Activated naive CD4-positive, alpha-beta T cell treated with Interleukin-2 at 50 U/mL for 16 hours (primary cell): ENCODE results near the gene CDK19.
"Not testable (repeated sequence)": the region's sequence is repeated elsewhere in the genome, so short reads cannot be mapped to it uniquely, and the experiment has no call there.

Experiments
- DNase-seq: peaks from one replicate; pipeline ENCODE4 v3.0.0-alpha.2; 2020

Gene CDK19

GRCh38 chr6:110755411-110755834 is 59.8 kb downstream of the CDK19 start:
- DNase-seq, result no peak

- DNase-seq, result not testable (repeated sequence)
Measured at GRCh38 chr6:110753936-110754668, 61.2 kb downstream of the CDK19 start.

DNA sequence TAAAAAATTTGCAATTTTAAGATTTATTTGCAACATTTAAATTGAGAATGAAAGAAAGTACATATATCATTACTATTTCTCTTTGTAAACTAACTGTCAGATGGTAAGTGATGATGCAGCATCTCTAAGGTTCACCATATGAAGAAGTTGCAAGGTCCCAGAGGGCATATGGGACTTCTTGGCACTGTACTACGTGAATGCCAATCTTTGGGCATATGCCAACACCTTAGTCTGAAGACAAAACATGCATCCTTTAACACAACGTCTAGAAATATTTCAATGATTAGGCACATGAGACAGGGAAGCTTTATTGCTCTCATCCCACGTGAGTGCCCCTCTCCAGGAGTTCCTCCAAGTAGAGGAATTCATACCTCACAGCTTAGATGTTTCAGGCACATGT is 66.8 kb downstream of the CDK19 start:
- DNase-seq, result no peak

DNA sequence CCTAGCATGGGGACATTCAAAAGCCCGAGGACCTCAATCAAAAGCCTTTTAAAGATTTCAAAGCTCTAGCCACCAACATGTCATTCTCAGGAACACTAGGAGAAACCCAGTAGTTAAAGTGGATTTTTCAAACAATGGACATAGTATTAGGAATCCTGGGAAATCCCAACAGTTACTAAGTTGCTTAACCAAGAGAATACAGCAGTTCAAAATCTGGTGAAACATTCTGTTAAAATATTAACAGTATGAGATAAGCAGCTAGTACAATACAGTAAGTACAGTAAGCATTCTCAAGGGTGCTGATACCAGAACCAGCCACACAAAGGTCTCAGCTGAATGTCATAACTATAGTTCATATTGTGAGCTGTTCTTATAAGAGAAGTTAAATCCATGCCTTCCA is 68.6 kb downstream of the CDK19 start:
- DNase-seq, result no peak

DNA sequence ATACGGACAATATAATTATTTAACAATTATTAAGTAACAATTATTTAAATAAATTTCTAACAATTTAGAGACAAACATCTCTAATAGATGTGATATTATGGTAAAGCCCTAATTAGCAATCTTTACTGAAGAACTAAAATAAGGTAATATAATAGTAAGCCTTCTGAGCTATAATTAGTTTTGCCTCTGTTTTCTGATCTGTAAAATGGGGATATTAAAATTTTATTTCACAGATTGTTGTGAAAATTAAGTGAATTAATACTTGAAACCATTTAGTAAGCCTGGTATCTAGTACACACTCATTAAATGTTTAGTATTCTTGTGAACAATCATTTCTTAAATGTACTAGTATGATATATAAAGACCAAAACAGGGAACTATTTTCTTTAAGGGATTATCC is 70.3 kb downstream of the CDK19 start:
- no peak for DNase-seq

DNA sequence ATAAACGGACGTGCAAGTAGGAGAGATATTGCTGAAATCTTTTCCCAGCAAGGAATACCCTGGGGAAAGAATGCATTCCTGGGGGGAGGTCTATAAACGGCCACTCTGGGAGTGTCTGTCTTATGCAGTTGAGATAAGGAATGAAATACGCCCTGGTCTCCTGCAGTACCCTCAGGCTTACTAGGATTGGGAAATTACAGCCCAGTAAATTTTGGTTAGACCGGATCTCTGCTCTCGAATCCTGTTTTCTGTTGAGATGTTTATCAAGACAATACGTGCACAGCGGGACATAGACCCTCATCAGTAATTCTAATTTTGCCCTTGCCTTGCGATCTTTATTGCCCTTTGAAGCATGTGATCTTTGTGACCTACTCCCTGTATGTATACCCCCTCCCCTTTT is 72.7 kb downstream of the CDK19 start:
- DNase-seq, result not testable (repeated sequence)

DNA sequence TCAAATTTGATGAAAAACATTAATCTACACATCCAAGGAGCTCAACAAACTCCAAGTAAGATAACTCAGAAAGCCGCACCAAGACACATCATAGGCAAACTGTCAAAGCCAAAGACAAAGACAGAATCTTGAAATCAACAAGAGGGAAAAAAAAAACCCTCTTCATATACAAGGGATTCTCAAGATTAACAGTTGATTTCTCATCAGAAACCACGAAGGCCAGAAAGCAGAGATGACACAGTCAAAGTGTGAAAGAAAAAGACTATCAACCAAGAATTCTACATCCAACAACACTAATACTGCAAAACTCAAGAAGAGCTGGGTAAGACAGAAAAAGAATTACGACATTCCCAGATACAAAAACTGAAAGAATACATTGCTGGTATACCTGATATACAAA is 73.8 kb downstream of the CDK19 start:
- no peak for DNase-seq

DNA sequence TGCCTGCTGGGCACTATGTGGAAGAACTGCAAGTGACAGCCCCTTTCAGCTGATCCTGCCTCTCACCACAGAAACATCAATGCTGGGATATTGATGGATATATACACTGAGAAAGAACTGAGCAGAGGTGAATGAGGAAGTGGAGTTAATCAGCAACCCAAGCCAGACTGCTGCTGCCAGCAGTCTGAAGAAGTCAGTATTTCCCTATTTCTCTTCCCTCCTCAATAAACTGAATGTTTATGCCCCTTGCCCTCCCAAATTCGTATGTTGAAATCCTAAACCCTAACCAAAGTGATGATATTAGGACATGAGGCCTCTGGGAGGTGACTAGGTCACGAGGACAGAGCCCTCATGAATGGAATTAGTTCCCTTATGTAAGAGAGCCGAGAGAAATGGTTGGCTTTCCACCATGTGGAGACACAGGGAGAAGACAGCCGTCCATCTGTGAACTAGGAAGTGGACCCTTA is 76.3 kb downstream of the CDK19 start:
- no peak for DNase-seq

- DNase-seq, result no peak
Measured at GRCh38 chr6:110735666-110736065, 79.6 kb downstream of the CDK19 start.

GRCh38 chr6:110731898-110732297 is 83.4 kb downstream of the CDK19 start:
- no peak for DNase-seq

DNA sequence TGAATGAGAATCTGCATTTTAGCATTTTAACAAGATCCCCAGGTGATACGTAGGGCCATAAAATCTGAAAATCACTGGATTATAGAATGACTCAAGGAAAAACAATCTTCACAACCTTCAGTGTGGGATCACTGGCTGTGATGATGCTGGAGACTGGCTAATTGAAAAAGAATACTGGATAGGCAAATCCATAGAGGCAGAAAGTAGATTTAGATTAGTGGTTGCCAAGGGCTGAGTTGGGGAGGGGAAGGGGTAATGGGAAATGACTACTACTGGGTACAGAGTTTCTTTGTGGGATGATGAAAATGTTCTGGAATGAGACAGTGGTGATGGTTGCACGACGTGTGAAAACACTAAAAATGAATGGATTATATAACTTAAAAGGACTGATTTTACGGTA is 84.1 kb downstream of the CDK19 start:
- DNase-seq, result no peak

DNA sequence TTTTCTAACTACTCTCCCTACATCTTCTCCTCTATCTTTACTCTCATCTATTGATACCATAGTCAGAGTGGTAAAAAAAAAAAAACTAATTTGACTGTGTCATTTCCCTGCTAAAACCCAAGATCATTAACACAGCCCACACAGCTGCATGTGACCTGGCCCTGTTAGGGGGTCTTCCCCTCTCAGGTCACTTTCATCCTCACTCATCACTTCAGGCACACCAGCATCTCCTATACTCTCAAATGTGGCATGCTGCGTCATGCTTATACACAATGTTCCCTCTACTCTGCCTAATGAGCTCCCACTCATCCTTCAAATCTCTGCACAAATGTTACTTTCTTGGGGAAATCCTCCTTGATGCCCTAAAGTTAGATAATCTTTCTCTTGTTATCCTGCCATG is 86.8 kb downstream of the CDK19 start:
- no peak for DNase-seq

- DNase-seq, result no peak
Measured at GRCh38 chr6:110723017-110723416, 92.3 kb downstream of the CDK19 start.

DNA sequence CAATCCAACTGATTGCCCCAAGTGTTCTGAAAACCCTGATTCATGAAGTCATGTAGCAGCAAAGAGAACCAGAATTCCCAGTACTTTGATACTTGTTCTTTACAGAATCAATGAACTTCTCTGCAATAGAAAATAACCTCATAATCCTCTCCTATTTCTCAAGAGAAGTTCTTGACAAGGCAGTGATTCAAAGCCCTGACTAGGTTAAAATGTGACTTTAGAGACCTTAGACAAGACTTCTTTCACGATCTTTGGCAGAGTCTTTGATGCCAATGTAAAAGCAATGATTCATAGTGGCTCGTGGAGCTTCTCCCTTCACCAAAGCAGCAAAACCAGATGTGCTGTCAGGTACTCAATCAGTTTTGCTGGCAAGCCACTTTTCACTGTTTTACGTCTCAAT is 95.2 kb downstream of the CDK19 start:
- DNase-seq, result no peak

DNA sequence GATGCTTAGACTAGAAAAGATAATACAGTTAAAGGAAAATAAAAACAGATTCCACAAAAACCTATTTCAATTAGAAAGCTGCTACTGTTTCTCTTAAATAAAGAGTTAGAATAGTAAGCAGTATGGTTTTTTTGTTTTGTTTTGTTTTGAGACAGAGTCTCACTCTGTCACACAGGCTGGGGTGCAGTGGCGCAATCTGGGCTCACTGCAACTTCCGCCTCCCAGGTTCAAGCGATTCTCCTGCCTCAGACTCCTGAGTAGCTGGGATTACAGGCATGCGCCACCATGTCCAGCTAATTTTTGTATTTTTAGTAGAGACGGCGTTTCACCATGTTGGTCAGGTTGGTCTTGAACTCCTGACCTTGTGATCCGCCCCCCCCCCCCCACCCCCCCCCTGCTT is 95.7 kb downstream of the CDK19 start:
- not testable (repeated sequence) for DNase-seq

GRCh38 chr6:110714143-110714542 is 101.1 kb downstream of the CDK19 start:
- DNase-seq, result no peak

- no peak for DNase-seq
Measured at GRCh38 chr6:110712238-110712637, 103.0 kb downstream of the CDK19 start.

DNA sequence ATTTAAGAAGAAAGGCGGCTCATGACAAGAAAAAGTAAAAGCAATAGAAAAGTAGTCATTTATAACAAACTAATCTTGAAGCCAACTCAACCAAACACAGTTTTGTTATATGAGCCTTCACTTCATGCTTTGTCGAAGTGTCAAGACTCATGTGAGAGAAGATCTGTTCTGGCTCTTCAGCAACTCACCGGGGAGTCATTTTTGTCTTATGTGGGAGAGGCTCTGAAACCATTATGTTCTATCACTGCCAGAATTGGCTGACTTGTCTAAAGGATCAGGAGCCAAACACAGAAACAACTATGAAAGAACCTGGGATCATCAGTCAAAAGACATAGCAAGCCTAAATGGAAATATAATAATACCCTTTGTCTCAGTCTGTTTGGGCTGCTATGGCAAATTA is 105.2 kb downstream of the CDK19 start:
- no peak for DNase-seq

- no peak for DNase-seq
Measured at GRCh38 chr6:110708295-110708950, 106.8 kb downstream of the CDK19 start.

DNA sequence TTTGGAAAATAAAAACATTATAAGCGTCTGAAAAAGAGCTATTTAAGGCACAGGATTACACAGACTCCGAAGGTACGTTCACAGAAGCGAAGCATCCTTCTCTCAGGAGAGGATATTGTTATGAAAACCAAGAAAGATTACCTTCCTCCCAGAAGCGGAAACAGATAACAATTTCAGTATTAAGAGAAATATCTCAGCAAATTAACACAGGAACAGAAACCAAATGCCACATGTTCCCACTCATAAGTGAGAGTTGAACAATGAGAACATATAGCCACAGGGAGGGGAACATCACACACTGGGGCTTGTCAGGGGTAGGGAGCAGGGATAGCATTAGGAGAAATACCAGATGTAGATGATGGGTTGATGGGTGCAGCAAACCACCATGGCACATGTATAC is 109.7 kb downstream of the CDK19 start:
- DNase-seq, result no peak

DNA sequence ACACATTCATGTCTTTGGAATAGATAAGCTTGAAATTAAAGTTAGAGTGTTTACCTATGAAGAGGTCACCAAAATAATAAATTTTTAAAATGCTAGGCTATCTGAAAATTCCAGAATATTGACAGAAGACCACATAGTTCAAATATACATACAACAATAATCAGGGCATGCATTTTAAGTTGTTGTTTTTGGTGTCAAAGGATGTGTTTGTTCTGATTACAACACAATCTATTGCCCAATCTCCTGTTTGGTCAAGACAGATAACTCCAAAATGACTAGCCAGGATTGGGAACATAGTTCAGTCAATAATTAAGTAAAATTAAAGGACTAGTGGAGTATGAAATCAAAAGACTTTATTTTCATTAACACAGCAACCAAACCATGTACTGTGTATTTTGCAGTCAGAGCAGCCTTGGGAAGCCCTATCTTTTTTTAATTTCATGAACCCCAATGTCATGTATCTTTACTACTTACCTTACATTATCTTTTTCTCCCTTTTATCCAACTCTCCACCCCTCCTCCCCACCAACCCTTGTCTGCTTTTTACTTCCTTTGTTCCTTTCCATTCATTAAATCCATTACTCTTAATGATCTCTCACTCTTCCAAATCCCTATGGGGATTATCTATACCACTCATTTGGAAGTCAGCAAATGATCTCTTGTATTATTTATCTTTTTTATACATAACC is 111.2 kb downstream of the CDK19 start:
- no peak for DNase-seq

DNA sequence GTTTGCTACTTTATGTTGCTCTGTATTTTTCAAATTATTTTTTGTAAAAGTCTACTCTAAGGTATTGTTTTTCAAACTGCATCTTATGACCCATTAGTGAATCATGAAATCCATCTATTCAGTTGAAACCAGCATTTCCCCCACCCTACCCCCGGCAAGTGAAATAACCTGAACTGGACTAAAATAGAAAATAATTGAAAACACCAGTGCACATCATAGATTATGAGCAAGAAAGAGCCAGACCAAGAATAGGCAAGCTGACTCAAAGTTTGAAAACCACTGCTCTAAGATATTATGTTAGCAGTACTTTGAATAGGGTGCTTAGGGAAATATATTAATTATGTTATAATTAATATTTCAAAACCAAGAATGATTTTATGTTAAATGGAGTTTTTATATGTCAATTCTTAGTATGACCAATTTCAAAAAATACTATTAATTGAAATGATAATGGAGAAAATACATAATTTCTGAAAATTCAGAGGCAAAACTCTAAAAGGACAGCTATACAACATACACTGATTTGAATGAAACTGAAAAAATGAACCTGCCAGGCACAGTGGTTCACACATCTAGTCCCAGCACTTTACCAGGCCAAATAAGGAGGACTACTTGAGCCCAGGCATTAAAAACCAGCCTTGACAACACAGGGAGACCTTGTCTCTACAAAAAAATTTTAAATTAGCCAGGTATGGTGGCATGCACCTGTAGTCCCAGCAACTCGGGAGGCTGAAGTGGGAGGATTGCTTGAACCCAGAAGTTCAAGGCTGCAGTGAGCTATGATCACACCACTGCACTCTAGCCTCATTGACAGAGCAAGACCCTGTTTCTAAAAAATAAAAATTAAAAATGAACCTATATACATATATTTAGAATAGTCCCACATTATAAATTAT is 112.0 kb downstream of the CDK19 start:
- no peak for DNase-seq

- no peak for DNase-seq
Measured at GRCh38 chr6:110699780-110700179, 115.5 kb downstream of the CDK19 start.
